ENCODE results near the gene ZNF677.
"Not testable (repeated sequence)": the region's sequence is repeated elsewhere in the genome, so short reads cannot be mapped to it uniquely, and the experiment has no call there.

ZNF677 gene

DNA sequence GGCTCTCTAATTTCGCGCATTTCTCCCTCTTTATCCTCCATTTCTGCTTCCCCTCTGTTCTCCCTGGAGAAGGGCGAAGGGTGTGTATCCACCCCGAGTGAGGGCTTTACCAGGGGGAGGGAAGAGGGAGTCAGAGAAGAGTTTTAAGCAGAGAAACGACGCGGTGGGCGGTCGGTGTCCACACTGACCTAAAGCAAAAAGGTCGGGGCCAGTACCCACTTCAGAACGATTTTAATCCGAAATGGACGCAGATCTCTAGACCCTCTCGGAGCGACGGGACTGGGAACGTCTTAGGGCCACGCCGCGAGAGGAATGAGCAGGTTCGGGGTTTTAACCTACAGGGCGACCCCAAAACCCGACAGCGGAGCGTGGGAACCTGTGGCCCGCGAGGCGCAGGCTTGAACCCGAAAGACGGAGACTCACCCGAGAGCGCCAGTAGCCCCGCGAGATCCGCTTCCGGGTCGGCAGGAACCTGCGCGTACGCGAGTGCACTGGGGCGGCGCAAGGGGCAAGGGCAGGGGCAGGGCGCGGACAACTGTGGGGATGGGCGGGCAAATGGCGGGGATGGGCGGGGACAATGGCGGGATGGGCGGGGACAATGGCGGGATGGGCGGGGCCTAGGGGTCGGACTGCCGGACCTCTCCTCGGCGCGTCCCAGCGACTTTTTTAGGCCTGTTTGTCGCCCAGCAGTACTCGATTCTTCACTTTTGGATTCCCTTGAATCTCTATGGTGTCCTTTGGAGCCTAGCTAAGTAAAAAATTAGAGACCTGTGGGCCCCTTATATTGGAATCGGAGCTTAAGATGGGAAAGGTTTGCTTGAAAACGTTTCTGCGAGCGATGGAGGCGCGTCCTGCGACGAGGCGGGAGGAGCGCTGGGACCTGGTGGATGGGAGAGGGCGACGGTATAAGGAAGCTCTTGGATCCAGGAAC lies at the start of gene ZNF677:
ZNF677 (minus strand) TSS at position 463 of the 931 bp plus-strand sequence. CDS start 3,323 bp downstream, outside the sequence.
- DNase-seq, result no peak

GRCh38 chr19:53301341-53301740 lies 46.7 kb upstream of the ZNF677 start:
- DNase-seq, result not testable (repeated sequence)

GRCh38 chr19:53294786-53295441 lies 40.2 kb upstream of the ZNF677 start:
- DNase-seq, result no peak

DNA sequence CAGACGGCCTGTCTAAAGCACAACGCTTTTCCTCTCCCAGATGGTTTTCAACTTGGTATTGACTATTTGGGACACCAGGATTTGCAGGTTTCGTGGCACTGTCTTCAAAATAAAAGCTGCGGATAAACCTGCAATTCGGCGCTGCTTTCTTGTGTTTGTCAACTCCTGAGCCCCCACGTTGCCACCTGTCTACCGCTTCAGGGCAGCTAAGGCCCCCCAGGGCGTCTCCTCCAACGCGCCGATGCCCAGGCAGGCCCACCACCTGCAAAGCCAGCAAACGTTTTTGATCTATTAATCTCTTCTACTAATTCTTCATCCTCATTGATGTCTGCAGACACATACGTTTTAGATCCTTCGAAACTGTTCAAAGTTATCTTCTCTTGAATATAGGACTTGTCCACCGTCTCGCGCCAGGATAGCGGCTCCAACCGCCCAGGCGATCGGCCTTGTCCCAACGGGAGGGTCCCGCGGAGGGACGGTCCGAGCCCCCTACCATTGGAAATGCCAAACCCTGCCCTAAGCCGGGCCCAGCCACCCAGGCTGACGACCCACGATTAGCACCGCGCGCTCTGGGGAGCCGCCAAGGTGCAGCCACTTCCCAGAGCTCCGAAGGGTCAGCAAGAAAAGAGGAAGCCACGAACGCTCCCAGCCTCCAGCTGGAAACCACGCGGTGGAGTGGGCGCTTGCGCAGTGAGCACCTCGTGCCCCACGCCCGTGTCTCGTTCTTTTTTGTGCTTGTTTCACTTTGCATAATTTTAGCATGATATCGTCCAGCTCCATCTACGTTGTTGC lies 36.3 kb upstream of the ZNF677 start:
- no peak for DNase-seq

DNA sequence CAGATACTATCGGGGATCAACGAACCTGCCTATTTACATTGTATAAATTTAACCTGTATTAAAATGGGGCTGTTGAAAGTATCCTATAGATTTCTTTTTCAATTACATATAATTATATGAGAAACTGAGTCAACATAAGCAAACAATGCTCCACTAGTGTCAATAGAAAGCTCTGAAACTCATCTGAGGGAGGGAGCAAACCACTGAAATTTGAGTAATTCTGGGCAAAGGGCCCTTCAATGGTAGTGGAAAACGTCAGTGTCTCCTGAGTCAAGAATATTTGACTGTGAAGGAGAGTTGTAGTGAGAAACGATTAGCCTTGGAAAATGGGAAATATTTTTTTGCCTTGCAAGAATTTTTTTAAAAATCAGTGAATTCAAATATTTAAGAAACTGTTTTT lies 30.4 kb upstream of the ZNF677 start:
- DNase-seq, result no peak

- DNase-seq, result not testable (repeated sequence)
These were observed 27.3 kb upstream of the ZNF677 start for GRCh38 chr19:53281947-53282346.

DNA sequence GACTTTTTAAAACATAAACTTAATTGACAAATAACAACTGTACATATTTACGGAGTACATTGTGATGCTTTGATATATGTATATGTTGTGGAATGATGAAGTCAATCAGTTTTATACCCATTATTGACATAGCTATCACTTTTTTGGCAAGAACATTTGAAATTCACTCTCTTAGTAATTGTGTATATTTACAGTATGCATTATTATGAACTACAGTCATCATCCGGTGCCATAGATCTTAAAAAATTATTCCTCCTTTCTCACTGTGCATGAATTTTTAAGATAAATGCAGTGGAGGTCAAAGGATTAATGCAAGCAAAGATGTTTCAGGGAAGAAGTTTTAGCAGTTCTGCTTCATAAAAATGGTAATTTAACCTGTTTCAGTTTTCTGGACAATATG lies 20.8 kb upstream of the ZNF677 start:
- no peak for DNase-seq

GRCh38 chr19:53272044-53272443 lies 17.4 kb upstream of the ZNF677 start:
- DNase-seq, result no peak

DNA sequence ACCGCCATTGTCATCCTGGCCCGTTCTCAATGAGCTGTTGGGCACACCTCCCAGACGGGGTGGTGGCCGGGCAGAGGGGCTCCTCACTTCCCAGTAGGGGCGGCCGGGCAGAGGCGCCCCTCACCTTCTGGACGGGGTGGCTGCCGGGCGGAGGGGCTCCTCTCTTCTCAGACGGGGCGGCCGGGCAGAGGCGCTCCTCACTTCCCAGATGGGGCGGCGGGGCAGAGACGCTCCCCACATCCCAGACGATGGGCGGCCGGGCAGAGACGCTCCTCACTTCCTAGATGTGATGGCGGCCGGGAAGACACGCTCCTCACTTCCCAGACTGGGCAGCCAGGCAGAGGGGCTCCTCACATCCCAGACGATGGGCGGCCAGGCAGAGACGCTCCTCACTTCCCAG lies 15.2 kb upstream of the ZNF677 start:
- DNase-seq, result not testable (repeated sequence)

- not testable (repeated sequence) for DNase-seq
These were observed 12.9 kb upstream of the ZNF677 start, which contains the start of gene VN1R4 for GRCh38 chr19:53267623-53268022. VN1R4 (minus strand) TSS chr19:53267723; CDS start chr19:53267665, 58 bp downstream.

DNA sequence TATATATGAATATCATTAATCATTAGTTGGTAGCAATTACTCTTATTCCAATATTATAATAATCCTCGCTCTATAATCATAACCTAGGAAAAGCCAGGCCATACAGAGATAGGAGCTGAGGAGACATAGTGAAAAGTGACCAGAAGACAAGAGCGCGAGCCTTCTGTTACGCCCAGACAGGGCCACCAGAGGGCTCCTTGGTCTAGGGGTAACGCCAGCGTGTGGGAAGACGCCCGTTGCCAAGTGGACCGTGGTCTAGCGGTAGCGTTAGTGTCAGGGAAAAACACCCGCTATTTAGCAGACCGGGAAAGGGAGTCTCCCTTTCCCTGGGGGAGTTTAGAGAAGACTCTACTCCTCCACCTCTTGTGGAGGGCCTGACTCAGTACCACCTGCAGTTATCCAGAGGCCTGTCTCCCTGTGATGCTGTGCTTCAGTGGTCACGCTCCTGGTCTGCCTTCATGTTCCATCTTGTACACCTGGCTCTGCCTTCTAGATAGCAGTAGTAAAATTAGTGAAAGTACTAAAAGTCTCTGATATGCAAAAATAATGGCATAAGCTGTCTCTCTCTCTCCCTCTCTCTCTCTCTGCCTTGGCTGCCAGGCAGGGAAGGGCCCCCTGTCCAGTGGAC lies 3.2 kb upstream of the ZNF677 start, which contains the start of gene VN1R2:
VN1R2 (plus strand) TSS at position 578 of the 628 bp plus-strand sequence. CDS start 84 bp downstream, outside the sequence.
- not testable (repeated sequence) for DNase-seq

DNA sequence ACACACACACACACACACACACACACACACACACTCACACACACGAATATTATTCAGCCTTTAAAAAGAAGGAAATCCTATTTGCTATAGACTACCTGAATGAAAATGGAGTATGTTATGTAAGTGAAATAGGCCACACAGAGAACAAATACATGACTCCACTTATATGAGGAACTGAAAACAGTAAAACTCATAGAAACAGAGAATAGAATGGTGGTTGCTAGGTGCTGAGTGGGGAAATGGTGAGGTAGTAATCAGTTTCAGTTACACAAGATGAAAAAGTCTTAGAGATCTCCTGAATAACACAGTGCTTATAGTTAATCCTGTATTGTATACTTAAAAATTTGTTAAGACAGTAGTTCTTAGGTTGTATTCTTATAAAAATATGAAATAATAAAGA lies 8.2 kb downstream of the ZNF677 start:
- DNase-seq, result no peak

DNA sequence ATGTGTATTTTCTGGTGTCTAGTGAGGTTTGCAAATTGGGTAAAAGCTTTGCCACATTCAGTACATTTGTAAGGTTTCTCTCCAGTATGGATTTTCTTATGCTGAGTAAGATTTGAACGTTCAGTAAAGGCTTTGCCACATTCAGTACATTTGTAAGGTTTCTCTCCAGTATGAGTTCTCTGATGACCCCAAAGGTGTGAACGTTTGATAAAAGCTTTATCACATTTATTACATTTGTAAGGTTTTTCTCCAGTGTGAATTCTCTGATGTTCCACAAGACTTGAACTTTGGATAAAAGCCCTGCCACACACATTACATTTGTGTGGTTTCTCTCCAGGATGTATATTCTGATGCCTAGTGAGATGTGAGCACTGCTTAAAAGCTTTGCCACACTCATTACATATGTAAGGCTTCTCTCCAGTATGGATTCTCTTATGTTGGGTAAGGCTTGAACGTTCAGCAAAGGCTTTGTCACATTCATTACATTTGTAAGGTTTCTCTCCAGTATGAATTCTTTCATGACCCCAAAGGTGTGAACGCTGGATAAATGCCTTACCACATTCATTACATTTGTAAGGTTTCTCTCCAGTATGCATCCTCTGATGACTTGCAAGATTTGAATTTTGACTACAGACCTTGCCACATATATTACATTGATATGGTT lies 17.4 kb downstream of the ZNF677 start:
- no peak for DNase-seq

DNA sequence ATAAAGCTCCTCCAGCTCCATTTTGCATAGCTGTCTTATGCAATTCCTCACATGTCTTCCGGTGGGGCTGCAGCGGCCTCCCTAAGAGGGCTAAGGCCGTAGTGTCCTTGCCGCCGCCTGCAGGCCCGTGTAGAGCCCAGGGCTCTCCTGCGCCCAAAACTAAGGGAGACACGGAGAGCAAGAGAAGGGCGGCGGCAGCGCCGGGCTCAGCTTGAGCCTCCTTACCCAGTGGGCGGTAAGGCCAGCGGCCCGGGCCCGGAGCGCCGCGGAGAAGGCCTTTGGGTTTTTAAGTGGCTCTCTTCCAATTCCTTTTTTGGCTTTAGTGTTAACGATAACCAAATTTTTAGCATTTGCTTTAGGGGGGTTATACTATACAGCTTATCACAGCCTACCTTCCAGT lies 30.1 kb downstream of the ZNF677 start:
- no peak for DNase-seq

DNA sequence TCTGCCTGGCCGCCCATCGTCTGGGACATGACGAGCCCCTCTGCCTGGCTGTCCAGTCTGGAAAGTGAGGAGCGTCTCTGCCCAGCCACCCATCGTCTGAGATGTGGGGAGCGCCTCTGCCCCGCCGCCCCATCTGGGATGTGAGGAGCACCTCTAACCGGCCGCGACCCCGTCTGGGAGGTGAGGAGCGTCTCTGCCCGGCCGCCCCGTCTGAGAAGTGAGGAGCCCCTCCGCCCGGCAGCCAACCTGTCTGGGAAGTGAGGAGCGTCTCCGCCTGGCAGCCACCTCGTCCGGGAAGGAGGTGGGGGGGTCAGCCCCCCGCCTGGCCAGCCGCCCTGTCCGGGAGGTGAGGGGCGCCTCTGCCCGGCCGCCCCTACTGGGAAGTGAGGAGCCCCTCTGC lies 32.0 kb downstream of the ZNF677 start:
- not testable (repeated sequence) for DNase-seq

DNA sequence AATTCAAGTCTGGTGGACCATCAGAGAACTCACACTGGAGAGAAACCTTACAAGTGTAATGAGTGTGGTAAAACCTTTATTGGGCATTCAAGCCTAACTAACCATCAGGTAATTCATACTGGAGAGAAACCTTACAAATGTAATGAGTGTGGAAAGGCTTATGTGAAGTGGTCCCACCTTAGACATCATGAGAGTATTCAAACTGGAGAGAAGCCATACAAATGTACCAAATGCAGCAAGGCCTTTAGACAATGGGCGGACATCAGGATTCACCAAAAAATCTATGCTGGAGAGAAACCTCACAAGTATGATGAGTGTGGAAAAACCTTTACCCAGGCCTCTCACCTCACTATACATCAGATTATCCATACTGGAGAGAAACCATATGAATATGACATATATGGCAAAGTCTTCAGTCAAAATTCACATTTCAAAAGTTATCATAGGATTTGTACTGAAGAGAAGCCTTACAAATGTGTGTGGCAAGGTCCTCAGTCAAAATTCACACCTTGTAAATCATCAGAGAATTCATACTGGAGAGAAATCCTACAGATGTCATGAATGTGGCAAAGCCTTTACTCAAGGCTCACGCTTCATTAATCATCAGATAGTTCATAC lies 41.9 kb downstream of the ZNF677 start:
- no peak for DNase-seq

DNA sequence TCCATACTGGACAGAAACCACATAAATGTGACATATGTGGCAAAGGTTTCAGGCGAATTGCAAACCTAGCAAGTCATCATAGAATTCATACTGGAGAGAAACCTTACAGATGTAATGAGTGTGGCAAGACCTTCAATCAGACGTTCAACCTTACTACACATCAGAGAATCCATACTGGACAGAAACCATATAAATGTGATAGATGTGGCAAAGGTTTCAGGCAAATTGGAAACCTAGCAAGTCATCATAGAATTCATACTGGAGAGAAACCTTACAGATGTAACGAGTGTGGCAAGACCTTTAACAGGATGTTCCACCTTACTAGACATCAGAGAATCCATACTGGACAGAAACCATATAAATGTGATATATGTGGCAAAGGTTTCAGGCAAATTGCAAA lies 43.1 kb downstream of the ZNF677 start:
- DNase-seq, result not testable (repeated sequence)

DNA sequence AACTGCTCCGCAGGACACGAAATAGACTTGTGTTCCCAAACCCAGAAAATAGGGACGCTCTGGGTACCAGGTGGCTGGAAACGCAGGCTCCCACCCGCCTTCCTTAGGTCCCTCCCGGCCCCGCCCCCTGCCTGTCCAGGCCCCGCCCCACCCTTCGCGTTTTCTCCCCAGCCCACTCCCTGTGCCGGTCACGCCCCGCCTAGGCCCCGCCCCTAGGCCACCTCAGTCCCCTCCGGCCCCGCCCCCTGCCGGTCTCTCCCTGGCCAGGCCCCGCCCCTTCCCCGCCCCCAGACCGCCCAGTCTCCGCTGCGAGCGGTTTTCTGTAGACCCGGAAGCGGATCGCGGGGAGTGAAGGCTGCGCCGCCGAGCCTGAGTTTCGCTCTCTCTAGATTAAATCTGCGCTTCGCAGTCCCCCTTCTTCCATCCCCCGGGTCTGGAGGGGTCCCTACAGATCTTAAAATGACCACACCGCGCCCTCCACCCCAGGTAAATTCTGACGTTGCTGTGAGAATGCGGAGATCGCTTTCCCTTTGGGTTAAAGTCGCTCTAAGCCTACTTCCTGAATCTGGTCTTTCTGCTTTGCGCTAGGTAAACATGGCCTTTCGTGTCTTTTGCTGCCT lies 57.8 kb downstream of the ZNF677 start:
- no peak for DNase-seq

DNA sequence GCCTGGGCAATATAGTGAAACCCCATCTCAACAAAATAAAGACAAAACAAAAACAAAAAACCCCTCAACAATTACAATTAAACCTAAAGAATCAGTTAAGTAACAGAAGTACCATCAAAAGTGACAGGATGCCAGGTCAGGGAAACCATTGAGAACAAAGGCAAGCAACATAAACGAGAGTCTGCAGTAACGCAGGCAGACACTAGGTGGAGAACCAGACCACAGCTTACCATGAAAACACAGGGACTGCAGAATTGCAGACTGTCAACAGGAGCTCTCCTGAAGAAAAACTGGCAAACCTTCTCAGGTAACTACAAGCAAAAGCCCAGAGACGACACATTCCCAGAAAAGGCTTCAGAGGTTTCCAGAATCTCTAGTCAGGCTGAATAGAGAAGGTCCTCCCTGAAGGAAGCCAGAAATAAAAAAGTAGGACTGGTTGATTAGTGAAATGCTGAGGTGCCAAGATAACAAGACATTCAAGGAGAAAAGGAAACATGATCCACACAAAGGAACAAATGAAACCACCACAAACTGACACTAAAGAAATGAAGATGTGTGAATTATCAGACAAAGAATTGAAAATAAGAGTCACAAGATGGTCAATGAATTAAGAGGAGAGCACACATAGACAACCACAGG lies 59.3 kb downstream of the ZNF677 start:
- no peak for DNase-seq

GRCh38 chr19:53193535-53194222 lies 61.0 kb downstream of the ZNF677 start:
- no peak for DNase-seq
